Ramos (cell line): ENCODE results near the gene MTCL1.

ENCODE experiments used
- in situ Hi-C: fragments of 300-500 bp; cut with MboI; formaldehyde crosslinking; loops from one replicate; pipeline ENCODE4 v1.14.3; 2022; ENCODE audit warnings: low sequenced_read_pairs; ENCODE audit not compliant: unreplicated experiment

The MTCL1 gene

GRCh38 chr18:8765783-8766463 lies 60.6 kb downstream of the MTCL1 start:
- in situ Hi-C loops, result no loop called here

GRCh38 chr18:8766559-8767293 lies 61.4 kb downstream of the MTCL1 start:
- in situ Hi-C loops, result no loop called here

DNA sequence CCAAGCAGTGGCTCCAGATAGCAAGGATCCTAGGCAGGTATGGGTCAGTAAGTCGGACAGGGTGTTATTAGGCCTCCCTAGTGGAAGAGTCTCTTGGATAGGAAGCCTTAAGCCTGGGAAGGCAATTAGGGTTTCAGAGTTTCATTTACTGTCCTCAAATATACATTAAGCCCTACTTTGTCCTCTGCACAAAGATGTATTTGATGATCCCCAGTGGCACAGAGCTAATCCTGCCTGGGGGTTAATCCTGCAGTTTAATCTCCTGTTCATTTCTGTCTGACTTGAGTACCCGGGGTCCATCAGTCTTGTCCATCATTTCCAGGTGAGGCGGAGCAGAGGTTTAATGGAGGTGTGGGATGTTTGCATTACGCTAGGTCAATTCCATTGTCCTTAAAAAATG lies 62.0 kb downstream of the MTCL1 start:
- in situ Hi-C loops, result no loop called here

GRCh38 chr18:8769509-8770095 lies 64.2 kb downstream of the MTCL1 start:
- in situ Hi-C loops, result no loop called here

DNA sequence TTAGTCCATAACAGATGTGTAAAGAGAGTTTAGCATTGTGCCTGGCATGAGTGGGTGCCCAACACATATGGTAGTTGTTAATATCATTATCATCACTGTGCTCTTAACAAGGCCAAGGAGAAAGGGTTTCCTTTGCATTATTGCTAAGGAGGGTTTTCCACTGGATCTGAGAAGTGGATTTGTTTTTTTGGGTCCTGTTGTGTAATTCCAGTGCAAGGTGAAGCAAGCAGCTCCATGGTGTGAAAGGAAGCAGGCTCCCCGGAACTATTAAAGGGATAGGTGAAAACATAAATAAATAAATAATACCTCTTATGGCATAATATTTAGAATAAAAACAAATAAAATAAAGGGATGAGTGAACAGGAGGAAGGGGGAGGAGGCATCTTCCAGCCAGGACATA lies 65.3 kb downstream of the MTCL1 start:
- in situ Hi-C loops, result no loop called here

DNA sequence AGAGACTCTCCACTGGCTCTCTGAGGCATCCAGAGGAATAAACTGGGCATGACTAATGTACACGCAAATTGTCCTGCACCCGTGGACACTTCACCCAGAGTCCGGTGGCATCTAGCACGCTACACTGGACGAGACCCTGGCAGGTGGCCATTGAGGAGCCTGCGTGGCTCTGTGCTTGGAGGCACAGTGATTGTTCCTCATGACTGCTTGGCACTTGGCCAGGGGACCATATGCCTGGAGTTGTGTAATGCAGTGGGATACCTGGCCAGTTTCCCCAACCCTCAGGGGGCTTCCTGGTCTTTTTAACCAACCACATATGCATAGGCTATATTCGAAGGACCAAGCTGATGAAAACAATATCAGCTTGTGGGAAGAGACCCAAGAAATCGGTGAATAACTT lies 66.6 kb downstream of the MTCL1 start:
- in situ Hi-C loops, result no loop called here

GRCh38 chr18:8773980-8774379 lies 68.6 kb downstream of the MTCL1 start:
- in situ Hi-C loops, result no loop called here

DNA sequence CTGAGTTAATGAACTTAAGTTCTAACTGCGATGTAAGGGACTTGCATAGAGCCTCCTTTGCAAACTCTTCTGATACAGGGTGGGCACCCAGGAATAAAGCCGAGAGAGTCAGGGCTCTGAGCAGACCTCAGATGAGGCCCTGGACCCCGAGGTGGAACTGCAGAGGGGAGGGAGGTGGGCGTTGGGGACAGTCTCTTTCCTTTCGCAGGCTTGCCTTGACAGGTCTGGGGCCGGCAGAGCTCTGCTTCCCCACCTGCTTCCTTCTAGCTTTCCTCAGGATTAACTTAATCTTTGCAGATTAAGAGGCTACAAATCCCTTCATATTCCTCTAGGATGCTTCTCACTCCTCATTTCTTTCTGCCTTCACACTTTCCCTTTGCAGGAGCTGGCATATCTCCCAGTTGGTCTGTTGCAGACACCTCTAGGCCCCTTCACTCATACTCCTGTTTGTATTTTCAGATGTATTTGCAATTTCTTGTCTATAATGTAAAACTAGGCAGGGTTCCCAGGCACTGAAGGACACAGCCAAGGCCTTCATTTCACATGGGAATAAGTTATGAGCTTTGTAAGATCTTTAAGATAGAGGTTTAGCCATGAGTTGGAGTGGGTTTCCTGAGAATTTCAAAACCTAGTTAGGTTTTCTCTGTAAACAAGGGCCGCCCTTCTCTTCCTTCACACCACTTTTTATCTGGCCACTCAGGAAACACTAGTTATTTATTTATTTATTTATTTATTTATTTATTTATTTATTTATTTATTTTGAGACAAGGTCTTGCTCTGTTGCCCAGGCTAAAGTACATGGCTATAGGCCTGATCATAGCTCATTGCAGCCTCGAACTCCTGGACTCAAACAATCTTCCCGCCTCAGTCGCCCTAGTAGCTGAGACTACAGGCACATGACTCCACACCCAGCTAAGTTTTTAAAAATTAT lies 70.9 kb downstream of the MTCL1 start:
- in situ Hi-C loops, result loop anchor here (25.0 kb wide), 1 partner anchor 111 kb away; no protein-coding TSS in a partner anchor

DNA sequence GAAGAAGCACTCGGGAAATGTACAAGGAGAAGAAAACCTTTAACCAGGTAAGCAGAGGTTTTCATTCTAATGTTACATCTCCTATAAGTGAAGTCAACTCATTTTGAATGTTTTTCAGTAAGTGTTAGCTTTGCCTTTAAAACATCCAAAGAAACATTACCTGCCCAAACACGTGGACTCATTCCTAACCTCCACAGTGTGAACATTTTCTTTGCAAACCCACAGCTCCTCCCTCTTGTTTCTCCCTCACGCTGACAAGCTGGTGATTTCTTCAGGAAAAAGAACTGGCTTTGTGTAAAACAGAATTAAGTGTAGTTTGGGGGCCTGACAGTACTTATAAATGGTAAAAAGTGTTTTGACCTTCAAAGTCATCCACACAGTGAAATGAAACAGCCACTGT lies 72.5 kb downstream of the MTCL1 start:
- in situ Hi-C loops, result loop anchor here (25.0 kb wide), 1 partner anchor 109 kb away; no protein-coding TSS in a partner anchor

GRCh38 chr18:8778386-8778785 lies 73.0 kb downstream of the MTCL1 start:
- in situ Hi-C loops, result loop anchor here (25.0 kb wide), 1 partner anchor 109 kb away; no protein-coding TSS in a partner anchor

GRCh38 chr18:8778824-8779223 lies 73.5 kb downstream of the MTCL1 start:
- in situ Hi-C loops, result loop anchor here (25.0 kb wide), 1 partner anchor 108 kb away; no protein-coding TSS in a partner anchor

DNA sequence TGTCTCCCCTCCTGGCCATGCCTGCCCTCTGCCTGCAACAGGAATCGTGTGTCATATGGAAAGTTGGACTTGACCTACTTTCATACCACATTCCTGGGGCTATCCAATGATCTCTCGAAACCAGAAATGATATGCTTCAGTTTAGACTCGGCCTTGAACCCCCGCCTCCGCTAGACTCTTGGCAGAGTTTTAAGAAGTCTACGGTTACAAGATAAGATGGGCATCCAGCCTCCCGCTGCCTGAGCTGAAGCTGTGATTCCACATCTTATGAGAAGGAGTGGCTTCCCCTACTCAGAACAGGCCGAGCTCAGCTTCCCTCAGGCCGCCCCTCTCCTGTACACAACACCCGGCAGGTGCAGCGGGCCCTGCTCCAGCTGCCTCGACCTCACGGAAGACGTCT lies 73.9 kb downstream of the MTCL1 start:
- in situ Hi-C loops, result loop anchor here (25.0 kb wide), 1 partner anchor 108 kb away; no protein-coding TSS in a partner anchor

DNA sequence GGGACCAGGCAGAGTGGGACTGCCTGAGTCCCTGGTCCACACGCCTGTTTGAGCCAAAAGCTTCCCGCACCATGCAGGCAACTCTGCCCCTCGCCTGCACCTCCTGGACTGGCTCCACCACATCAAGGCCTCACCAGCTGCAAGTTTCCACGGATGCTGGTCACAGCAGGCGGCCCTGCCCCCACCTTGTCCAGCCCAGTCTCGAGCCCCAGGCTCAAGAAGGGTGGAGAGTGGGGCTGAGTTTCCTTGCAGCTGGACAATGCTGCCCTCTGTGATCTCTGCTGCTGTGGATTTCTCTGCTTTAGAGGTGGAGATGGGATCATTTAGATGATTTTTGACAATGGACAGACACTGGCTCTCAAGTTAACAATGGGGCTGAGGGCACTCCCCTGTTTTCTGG lies 74.9 kb downstream of the MTCL1 start:
- in situ Hi-C loops, result loop anchor here (25.0 kb wide), 1 partner anchor 107 kb away; no protein-coding TSS in a partner anchor

- in situ Hi-C loops, result loop anchor here (25.0 kb wide), 1 partner anchor 106 kb away; no protein-coding TSS in a partner anchor
Measured at GRCh38 chr18:8781671-8782070, 76.3 kb downstream of the MTCL1 start.

DNA sequence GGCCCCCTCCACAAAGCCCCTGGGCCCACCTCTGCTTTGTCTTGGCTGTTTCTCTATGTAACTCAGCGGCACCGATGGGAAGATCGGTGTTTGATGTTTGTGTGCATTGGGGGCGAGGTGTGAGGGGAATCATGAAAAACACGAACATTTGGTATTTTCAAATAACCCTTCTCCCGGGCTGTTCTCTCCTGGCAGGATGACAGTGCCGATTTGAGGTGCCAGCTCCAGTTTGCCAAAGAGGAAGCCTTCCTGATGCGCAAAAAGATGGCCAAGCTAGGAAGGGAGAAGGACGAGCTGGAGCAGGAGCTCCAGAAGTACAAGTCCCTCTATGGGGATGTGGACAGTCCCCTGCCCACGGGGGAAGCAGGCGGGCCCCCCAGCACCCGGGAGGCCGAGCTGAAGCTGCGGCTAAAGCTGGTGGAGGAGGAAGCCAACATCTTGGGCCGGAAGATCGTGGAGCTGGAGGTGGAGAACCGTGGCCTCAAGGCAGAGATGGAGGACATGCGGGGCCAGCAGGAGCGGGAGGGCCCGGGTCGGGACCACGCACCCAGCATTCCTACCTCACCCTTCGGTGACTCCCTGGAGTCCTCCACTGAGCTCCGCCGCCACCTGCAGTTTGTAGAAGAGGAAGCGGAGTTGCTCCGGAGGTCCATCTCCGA lies 78.1 kb downstream of the MTCL1 start:
- in situ Hi-C loops, result loop anchor here (25.0 kb wide), 1 partner anchor 104 kb away; no protein-coding TSS in a partner anchor

DNA sequence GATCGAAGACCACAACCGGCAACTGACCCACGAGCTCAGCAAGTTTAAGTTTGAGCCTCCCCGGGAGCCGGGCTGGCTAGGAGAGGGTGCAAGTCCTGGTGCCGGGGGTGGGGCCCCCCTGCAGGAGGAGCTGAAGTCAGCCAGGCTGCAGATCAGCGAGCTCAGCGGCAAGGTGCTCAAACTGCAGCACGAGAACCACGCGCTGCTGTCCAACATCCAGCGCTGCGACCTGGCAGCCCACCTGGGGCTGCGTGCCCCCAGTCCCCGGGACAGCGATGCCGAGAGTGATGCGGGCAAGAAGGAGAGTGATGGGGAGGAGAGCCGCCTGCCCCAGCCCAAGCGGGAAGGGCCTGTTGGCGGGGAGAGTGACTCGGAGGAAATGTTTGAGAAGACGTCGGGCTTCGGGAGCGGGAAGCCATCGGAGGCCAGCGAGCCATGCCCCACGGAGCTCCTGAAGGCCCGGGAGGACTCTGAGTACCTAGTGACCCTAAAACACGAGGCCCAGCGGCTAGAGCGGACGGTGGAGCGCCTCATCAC lies 78.7 kb downstream of the MTCL1 start:
- in situ Hi-C loops, result loop anchor here (25.0 kb wide), 1 partner anchor 103 kb away; no protein-coding TSS in a partner anchor

DNA sequence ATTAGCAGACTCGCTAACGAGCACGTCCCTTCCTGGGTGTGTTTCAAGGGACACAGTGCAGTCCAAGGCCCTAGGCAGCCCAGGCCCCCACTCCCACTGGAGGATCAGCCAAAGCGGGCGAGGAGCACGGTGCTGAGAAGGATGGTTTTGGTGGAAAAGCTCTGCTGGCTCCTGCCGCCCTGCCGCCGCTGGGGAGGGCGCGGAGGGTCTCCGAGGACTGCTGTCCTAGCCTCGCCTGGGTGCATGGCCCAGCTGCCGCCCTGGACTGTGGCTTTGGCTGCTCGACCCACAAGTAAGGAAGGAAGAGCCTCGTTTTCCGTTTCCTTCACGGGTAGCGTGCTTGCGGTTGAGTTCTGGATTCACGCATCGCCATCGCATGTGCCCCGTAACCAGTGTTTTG lies 79.9 kb downstream of the MTCL1 start:
- in situ Hi-C loops, result loop anchor here (25.0 kb wide), 1 partner anchor 102 kb away; no protein-coding TSS in a partner anchor

GRCh38 chr18:8785855-8786482 lies 80.6 kb downstream of the MTCL1 start:
- in situ Hi-C loops, result loop anchor here (25.0 kb wide), 1 partner anchor 101 kb away; no protein-coding TSS in a partner anchor
